ENCODE measurements around the gene GDAP1L1.

GDAP1L1 gene
- 0 reads per million in 3 donors for total RNA-seq

GRCh38 chr20:44247131-44247571 is at the start of gene GDAP1L1:
Gene GDAP1L1 (plus strand): TSS chr20:44247308. CDS start chr20:44247335, 27 bp downstream.
- Histone ChIP-seq H3K27me3 (replicated peaks; ENCODE audit: control insufficient read depth, insufficient read depth, low read length, poor library complexity, severe bottlenecking) (no peaks in the 10 kb centered on the region), H3K36me3 (ENCODE audit: control insufficient read depth, insufficient read depth, low read length) (no peaks in the 10 kb centered on the region), H3K4me3 (ENCODE audit: insufficient read depth, low read depth, low read length, poor library complexity, severe bottlenecking) (no peak within 1 kb of the TSS), H3K27ac (ENCODE audit: insufficient read depth, low read length, poor library complexity, severe bottlenecking) (no peak within 1 kb of the TSS), H3K9me3 (ENCODE audit: control insufficient read depth, low read length) (no peaks in the 10 kb centered on the region), H3K4me1 (ENCODE audit: control insufficient read depth, insufficient read depth, low read length, poor library complexity, severe bottlenecking) (peaks cover 7% of the 10 kb centered on the region)
- DNase-seq, result no peak

- DNase-seq, result no peak
- H3K4me1 ChIP-seq (ENCODE audit: control insufficient read depth, insufficient read depth, low read length, poor library complexity, severe bottlenecking), result no peaks in the 10 kb centered on the region
- peaks cover 46% of the 10 kb centered on the region for H3K36me3 ChIP-seq (ENCODE audit: control insufficient read depth, insufficient read depth, low read length)
- H3K27me3 ChIP-seq (replicated peaks; ENCODE audit: control insufficient read depth, insufficient read depth, low read length, poor library complexity, severe bottlenecking), result no peaks in the 10 kb centered on the region
- H3K4me3 ChIP-seq (ENCODE audit: insufficient read depth, low read depth, low read length, poor library complexity, severe bottlenecking), result no peak overlapping the region
- no peak overlapping the region for H3K27ac ChIP-seq (ENCODE audit: insufficient read depth, low read length, poor library complexity, severe bottlenecking)
- H3K9me3 ChIP-seq (ENCODE audit: control insufficient read depth, low read length), result no peaks in the 10 kb centered on the region
These were observed 48.2 kb upstream of the GDAP1L1 start for GRCh38 chr20:44198872-44199271.

GRCh38 chr20:44199877-44200276 is 47.2 kb upstream of the GDAP1L1 start:
- Histone ChIP-seq H3K9me3 (ENCODE audit: control insufficient read depth, low read length) (no peaks in the 10 kb centered on the region), H3K4me1 (ENCODE audit: control insufficient read depth, insufficient read depth, low read length, poor library complexity, severe bottlenecking) (no peaks in the 10 kb centered on the region), H3K36me3 (ENCODE audit: control insufficient read depth, insufficient read depth, low read length) (peaks cover 54% of the 10 kb centered on the region), H3K4me3 (ENCODE audit: insufficient read depth, low read depth, low read length, poor library complexity, severe bottlenecking) (no peak overlapping the region), H3K27me3 (replicated peaks; ENCODE audit: control insufficient read depth, insufficient read depth, low read length, poor library complexity, severe bottlenecking) (no peaks in the 10 kb centered on the region), H3K27ac (ENCODE audit: insufficient read depth, low read length, poor library complexity, severe bottlenecking) (no peak overlapping the region)
- no peak for DNase-seq

GRCh38 chr20:44200371-44200770 is 46.7 kb upstream of the GDAP1L1 start:
- no peaks in the 10 kb centered on the region for H3K9me3 ChIP-seq (ENCODE audit: control insufficient read depth, low read length)
- no peak overlapping the region for H3K4me3 ChIP-seq (ENCODE audit: insufficient read depth, low read depth, low read length, poor library complexity, severe bottlenecking)
- no peaks in the 10 kb centered on the region for H3K4me1 ChIP-seq (ENCODE audit: control insufficient read depth, insufficient read depth, low read length, poor library complexity, severe bottlenecking)
- no peaks in the 10 kb centered on the region for H3K27me3 ChIP-seq (replicated peaks; ENCODE audit: control insufficient read depth, insufficient read depth, low read length, poor library complexity, severe bottlenecking)
- H3K36me3 ChIP-seq (ENCODE audit: control insufficient read depth, insufficient read depth, low read length), result peaks cover 59% of the 10 kb centered on the region
- H3K27ac ChIP-seq (ENCODE audit: insufficient read depth, low read length, poor library complexity, severe bottlenecking), result no peak overlapping the region
- DNase-seq, result no peak

GRCh38 chr20:44200983-44201382 is 46.1 kb upstream of the GDAP1L1 start:
- H3K27me3 ChIP-seq (replicated peaks; ENCODE audit: control insufficient read depth, insufficient read depth, low read length, poor library complexity, severe bottlenecking), result no peaks in the 10 kb centered on the region
- no peak overlapping the region for H3K27ac ChIP-seq (ENCODE audit: insufficient read depth, low read length, poor library complexity, severe bottlenecking)
- no peaks in the 10 kb centered on the region for H3K9me3 ChIP-seq (ENCODE audit: control insufficient read depth, low read length)
- H3K36me3 ChIP-seq (ENCODE audit: control insufficient read depth, insufficient read depth, low read length), result peaks cover 65% of the 10 kb centered on the region
- DNase-seq, result no peak
- no peak overlapping the region for H3K4me3 ChIP-seq (ENCODE audit: insufficient read depth, low read depth, low read length, poor library complexity, severe bottlenecking)
- H3K4me1 ChIP-seq (ENCODE audit: control insufficient read depth, insufficient read depth, low read length, poor library complexity, severe bottlenecking), result no peaks in the 10 kb centered on the region

GRCh38 chr20:44203161-44203560 is 43.9 kb upstream of the GDAP1L1 start:
- Histone ChIP-seq H3K27me3 (replicated peaks; ENCODE audit: control insufficient read depth, insufficient read depth, low read length, poor library complexity, severe bottlenecking) (no peaks in the 10 kb centered on the region), H3K4me3 (ENCODE audit: insufficient read depth, low read depth, low read length, poor library complexity, severe bottlenecking) (no peak overlapping the region), H3K9me3 (ENCODE audit: control insufficient read depth, low read length) (no peaks in the 10 kb centered on the region), H3K4me1 (ENCODE audit: control insufficient read depth, insufficient read depth, low read length, poor library complexity, severe bottlenecking) (no peaks in the 10 kb centered on the region), H3K36me3 (ENCODE audit: control insufficient read depth, insufficient read depth, low read length) (peaks cover 55% of the 10 kb centered on the region), H3K27ac (ENCODE audit: insufficient read depth, low read length, poor library complexity, severe bottlenecking) (no peak overlapping the region)
- DNase-seq, result no peak

GRCh38 chr20:44204156-44204831 is 42.8 kb upstream of the GDAP1L1 start:
- Histone ChIP-seq H3K36me3 (ENCODE audit: control insufficient read depth, insufficient read depth, low read length) (peaks cover 49% of the 10 kb centered on the region), H3K27ac (ENCODE audit: insufficient read depth, low read length, poor library complexity, severe bottlenecking) (no peak overlapping the region), H3K4me3 (ENCODE audit: insufficient read depth, low read depth, low read length, poor library complexity, severe bottlenecking) (no peak overlapping the region)

GRCh38 chr20:44204832-44205215 is 42.3 kb upstream of the GDAP1L1 start:
- Histone ChIP-seq H3K27me3 (replicated peaks; ENCODE audit: control insufficient read depth, insufficient read depth, low read length, poor library complexity, severe bottlenecking) (no peaks in the 10 kb centered on the region), H3K4me3 (ENCODE audit: insufficient read depth, low read depth, low read length, poor library complexity, severe bottlenecking) (no peak overlapping the region), H3K27ac (ENCODE audit: insufficient read depth, low read length, poor library complexity, severe bottlenecking) (no peak overlapping the region), H3K36me3 (ENCODE audit: control insufficient read depth, insufficient read depth, low read length) (peaks cover 43% of the 10 kb centered on the region), H3K9me3 (ENCODE audit: control insufficient read depth, low read length) (no peaks in the 10 kb centered on the region), H3K4me1 (ENCODE audit: control insufficient read depth, insufficient read depth, low read length, poor library complexity, severe bottlenecking) (peaks cover 10% of the 10 kb centered on the region)
- DNase-seq, result no peak

More at GRCh38 chr20:44204156-44204831, 42.8 kb upstream of the GDAP1L1 start:
- H3K9me3 ChIP-seq (ENCODE audit: control insufficient read depth, low read length), result no peaks in the 10 kb centered on the region
- DNase-seq, result no peak
- H3K27me3 ChIP-seq (replicated peaks; ENCODE audit: control insufficient read depth, insufficient read depth, low read length, poor library complexity, severe bottlenecking), result no peaks in the 10 kb centered on the region
- H3K4me1 ChIP-seq (ENCODE audit: control insufficient read depth, insufficient read depth, low read length, poor library complexity, severe bottlenecking), result peaks cover 6% of the 10 kb centered on the region

- DNase-seq, result no peak
- no peaks in the 10 kb centered on the region for H3K9me3 ChIP-seq (ENCODE audit: control insufficient read depth, low read length)
- no peaks in the 10 kb centered on the region for H3K27me3 ChIP-seq (replicated peaks; ENCODE audit: control insufficient read depth, insufficient read depth, low read length, poor library complexity, severe bottlenecking)
- H3K4me1 ChIP-seq (ENCODE audit: control insufficient read depth, insufficient read depth, low read length, poor library complexity, severe bottlenecking), result peaks cover 13% of the 10 kb centered on the region
- H3K4me3 ChIP-seq (ENCODE audit: insufficient read depth, low read depth, low read length, poor library complexity, severe bottlenecking), result no peak overlapping the region
- H3K27ac ChIP-seq (ENCODE audit: insufficient read depth, low read length, poor library complexity, severe bottlenecking), result no peak overlapping the region
- H3K36me3 ChIP-seq (ENCODE audit: control insufficient read depth, insufficient read depth, low read length), result peaks cover 30% of the 10 kb centered on the region
These were observed 41.0 kb upstream of the GDAP1L1 start for GRCh38 chr20:44206132-44206531.

GRCh38 chr20:44207126-44207723 is 39.9 kb upstream of the GDAP1L1 start:
- peaks cover 24% of the 10 kb centered on the region for H3K4me1 ChIP-seq (ENCODE audit: control insufficient read depth, insufficient read depth, low read length, poor library complexity, severe bottlenecking)
- no peak overlapping the region for H3K4me3 ChIP-seq (ENCODE audit: insufficient read depth, low read depth, low read length, poor library complexity, severe bottlenecking)
- peaks cover 24% of the 10 kb centered on the region for H3K36me3 ChIP-seq (ENCODE audit: control insufficient read depth, insufficient read depth, low read length)
- H3K27me3 ChIP-seq (replicated peaks; ENCODE audit: control insufficient read depth, insufficient read depth, low read length, poor library complexity, severe bottlenecking), result no peaks in the 10 kb centered on the region
- no peak overlapping the region for H3K27ac ChIP-seq (ENCODE audit: insufficient read depth, low read length, poor library complexity, severe bottlenecking)
- H3K9me3 ChIP-seq (ENCODE audit: control insufficient read depth, low read length), result no peaks in the 10 kb centered on the region
- no peak for DNase-seq

All from effector memory CD4-positive, alpha-beta T cell (primary cell).